IMR-90 (cell line): ENCODE measurements around the gene TMEM45B. TPM values are rescaled to one million over a fixed set of nuclear protein-coding genes. Genes with fewer than 3 reads are reported as not detected.
"Not testable (repeated sequence)": the region's sequence is repeated elsewhere in the genome, so short reads cannot be mapped to it uniquely, and the experiment has no call there.

Source experiments
- ATAC-seq: fragments of 200-7000 bp; cut with Tn5 transposase; 2 replicates; pipeline ENCODE4 v1.9.1; 2020; ENCODE audit warnings: low read depth, mild to moderate bottlenecking, moderate library complexity
- BruUV-seq: library from RNA; stranded (reverse); fragments of 400-500 nt; replicated peaks from 2 replicates; lab custom pipeline; 2021; lab: Mats Ljungman, UMichigan
- CTCF ChIA-PET: fragments of 300-600 bp; formaldehyde crosslinking; extraction: SDS; loops from one replicate; lab custom pipeline; 2021; ENCODE audit warnings: antibody characterized with exemption; lab: Yijun Ruan, JAX
- POLR2A ChIA-PET: fragments of 300-600 bp; sonication (Branson Sonifier 250); formaldehyde crosslinking; loops from one replicate; lab custom pipeline; 2022; ENCODE audit warnings: antibody characterized with exemption; ENCODE audit not compliant: unreplicated experiment; lab: Charles Lee
- DNase-seq: peaks from one replicate; pipeline ENCODE4 v3.0.0; 2013
- H2AFZ ChIP-seq: replicated peaks from 2 replicates; pipeline ENCODE3; 2013; ENCODE audit warnings: low read length, mild to moderate bottlenecking; ENCODE audit not compliant: poor library complexity
- H2AK5ac ChIP-seq: 2 replicates; pipeline ENCODE4 v1.6.1; 2013; ENCODE audit warnings: low read depth, low read length, inconsistent platforms
- H2AK9ac ChIP-seq: replicated peaks from 2 replicates; pipeline ENCODE3; 2013; ENCODE audit warnings: mild to moderate bottlenecking, low read depth, low read length, moderate library complexity; ENCODE audit not compliant: poor library complexity
- H2BK120ac ChIP-seq: 2 replicates; pipeline ENCODE4 v1.6.1; 2013; ENCODE audit warnings: low read depth, low read length, inconsistent platforms
- H2BK15ac ChIP-seq: 3 replicates; pipeline ENCODE4 v1.6.1; 2013; ENCODE audit warnings: low read depth, low read length, inconsistent platforms
- H2BK20ac ChIP-seq: 2 replicates; pipeline ENCODE4 v1.6.1; 2013; ENCODE audit warnings: low read depth, mild to moderate bottlenecking, inconsistent platforms, low read length, moderate library complexity
- H2BK5ac ChIP-seq: 2 replicates; pipeline ENCODE4 v1.6.1; 2013; ENCODE audit warnings: mild to moderate bottlenecking, low read depth, low read length, inconsistent platforms; ENCODE audit not compliant: poor library complexity, severe bottlenecking
- H3K14ac ChIP-seq: replicated peaks from 2 replicates; pipeline ENCODE4 v1.6.1; 2013; ENCODE audit warnings: low read depth, low read length, inconsistent platforms
- H3K18ac ChIP-seq: 2 replicates; pipeline ENCODE4 v1.6.1; 2013; ENCODE audit warnings: low read depth, low read length, control low read depth
- H3K23ac ChIP-seq: 2 replicates; pipeline ENCODE4 v1.6.1; 2013; ENCODE audit warnings: low read depth, low read length, inconsistent platforms
- H3K27ac ChIP-seq: 2 replicates; pipeline ENCODE4 v1.5.1; 2013; ENCODE audit warnings: mild to moderate bottlenecking, control low read depth, low read length; ENCODE audit not compliant: insufficient read depth
- H3K27me3 ChIP-seq: 2 replicates; pipeline ENCODE4 v1.6.1; 2013; ENCODE audit warnings: low read length; ENCODE audit not compliant: control insufficient read depth, insufficient read depth
- H3K36me3 ChIP-seq: 2 replicates; pipeline ENCODE4 v1.6.1; 2013; ENCODE audit warnings: low read length, mixed read lengths; ENCODE audit not compliant: control insufficient read depth, insufficient read depth
- H3K4ac ChIP-seq: 2 replicates; pipeline ENCODE4 v1.6.1; 2013; ENCODE audit warnings: low read depth, low read length, inconsistent platforms
- H3K4me1 ChIP-seq: 2 replicates; pipeline ENCODE4 v1.6.1; 2013; ENCODE audit warnings: low read length, mixed read lengths; ENCODE audit not compliant: control insufficient read depth, insufficient read depth
- H3K4me2 ChIP-seq: 2 replicates; pipeline ENCODE4 v1.6.1; 2013; ENCODE audit warnings: low read depth, mild to moderate bottlenecking, control low read depth, low read length, moderate library complexity
- H3K4me3 ChIP-seq: 2 replicates; pipeline ENCODE4 v1.5.1; 2013; ENCODE audit warnings: low read depth, mild to moderate bottlenecking, control low read depth, low read length, moderate library complexity; ENCODE audit not compliant: insufficient read depth
- H3K56ac ChIP-seq: 2 replicates; pipeline ENCODE4 v1.6.1; 2013; ENCODE audit warnings: low read length, inconsistent platforms; ENCODE audit not compliant: insufficient read depth; ENCODE audit errors: extremely low read depth
- H3K79me1 ChIP-seq, 2 experiments: 2 replicates each; pipeline ENCODE4 v1.6.1; 2013; ENCODE audit warnings: low read length in 2 of 2, inconsistent platforms in 1 of 2, low read depth in 1 of 2
- H3K9ac ChIP-seq: 2 replicates; pipeline ENCODE4 v1.6.1; 2013; ENCODE audit warnings: low read depth, low read length, control low read depth
- H3K9me1 ChIP-seq: 2 replicates; pipeline ENCODE4 v1.6.1; 2013; ENCODE audit warnings: low read length, inconsistent platforms; ENCODE audit not compliant: insufficient read depth
- H3K9me3 ChIP-seq: 2 replicates; pipeline ENCODE4 v1.6.1; 2013; ENCODE audit warnings: low read length; ENCODE audit not compliant: control insufficient read depth, insufficient read depth
- H4K20me1 ChIP-seq: 2 replicates; pipeline ENCODE4 v1.6.1; 2013; ENCODE audit warnings: low read length, inconsistent platforms; ENCODE audit not compliant: insufficient read depth
- H4K5ac ChIP-seq: 2 replicates; pipeline ENCODE4 v1.6.1; 2013; ENCODE audit warnings: mild to moderate bottlenecking, low read depth, low read length, control low read depth
- H4K8ac ChIP-seq, 2 experiments: 2 replicates each; pipeline ENCODE4 v1.6.1; 2013; ENCODE audit warnings: low read depth in 2 of 2, low read length in 2 of 2, control low read depth in 1 of 2, inconsistent platforms in 1 of 2
- H4K91ac ChIP-seq: 2 replicates; pipeline ENCODE4 v1.6.1; 2013; ENCODE audit warnings: low read depth, low read length, inconsistent platforms; ENCODE audit not compliant: insufficient read depth
- WGBS, 2 experiments: methylation state at CpG; one replicate each; pipeline versions ENCODE4 v1.1.5 to v1.1.7; 2013; ENCODE audit warnings: missing lambda C conversion rate in 2 of 2; ENCODE audit not compliant: insufficient read length in 1 of 2; ENCODE audit errors: extremely low coverage in 2 of 2; 5-methylcytosine and 5-hydroxymethylcytosine counted together
- dilution Hi-C: fragments of 300-500 bp; cut with HindIII; formaldehyde crosslinking; loops from one replicate; pipeline ENCODE4 v1.14.3; 2018; ENCODE audit warnings: low sequenced_read_pairs; ENCODE audit not compliant: unreplicated experiment
- in situ Hi-C: fragments of 300-500 bp; cut with MboI; formaldehyde crosslinking; loops from 3 replicates; pipeline ENCODE4 v1.14.3; 2019; ENCODE audit warnings: low sequenced_read_pairs, inconsistent platforms, mixed read lengths
- intact Hi-C: fragments of 100-400 bp; cut with micrococcal nuclease; formaldehyde crosslinking; loops from 2 replicates; pipeline ENCODE4 v1.10.0; 2022
- polyA plus RNA-seq, 3 experiments: library from polyadenylated mRNA; depleted of rRNA; stranded (reverse); fragments of >200 nt; gene quantifications; 2 replicates each; pipeline ENCODE4 v1.2.3, GENCODE V29; 2012; ENCODE audit warnings: low replicate concordance in 1 of 3
- total RNA-seq: library from RNA; depleted of rRNA; stranded (reverse); fragments of >200 nt; gene quantifications from 2 replicates; pipeline ENCODE4 v1.2.3, GENCODE V29; 2012
- TF ChIP-seq, protein P1 (sequence below): fragments of 150-350 bp; IDR thresholded peaks from 2 replicates; pipeline ENCODE4 v1.6.1; 2017; ENCODE audit warnings: mild to moderate bottlenecking, antibody characterized with exemption, low read length, low read depth

The TMEM45B gene
- total and polyA plus RNA-seq, 2 of the 4 experiments (the other 2 are of a cell fraction): not detected

DNA sequence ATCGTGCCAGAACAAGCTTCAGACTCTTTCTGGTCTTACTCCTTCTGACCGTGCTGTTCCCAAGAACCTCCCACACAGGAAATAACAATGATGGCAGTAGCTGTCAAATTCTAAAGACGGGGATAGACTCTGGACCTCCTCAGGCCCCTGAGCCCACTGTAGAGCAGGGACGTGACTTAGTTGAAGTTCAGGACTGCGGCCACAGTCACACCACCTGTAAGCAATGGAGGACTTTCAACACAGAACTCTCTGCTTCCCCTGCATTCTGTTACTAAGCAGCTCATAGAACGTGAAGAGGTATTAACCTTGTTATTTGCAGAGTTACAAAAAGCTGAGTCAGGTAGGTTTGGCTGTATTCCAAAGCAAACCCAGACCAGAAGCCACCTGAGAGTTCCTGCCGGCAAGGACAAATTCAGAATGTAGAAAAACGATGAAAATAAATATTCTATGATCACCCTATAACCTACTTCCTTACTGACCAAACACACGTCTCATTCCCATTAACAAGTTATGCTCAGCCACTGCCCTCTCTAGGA, 12.7 kb downstream of the TMEM45B start:
- no peak overlapping the region for H2BK15ac ChIP-seq
- H2BK20ac ChIP-seq: no peak overlapping the region
- no peaks in the 10 kb centered on the region for H4K20me1 ChIP-seq
- H3K23ac ChIP-seq: no peak overlapping the region
- no peak overlapping the region for H2AK5ac ChIP-seq
- H2BK5ac ChIP-seq: no peak overlapping the region
- no peaks in the 10 kb centered on the region for H3K36me3 ChIP-seq
- ChIA-PET CTCF (no interaction called here), POLR2A (no interaction called here)
- DNase-seq (no peak), ATAC-seq (no peak)
- 0 out of 2 replicates have a peak, but pooled peaks cover 2% of the 10 kb centered on the region for H3K27me3 ChIP-seq
- intact Hi-C loops (no loop called here), dilution Hi-C loops (no loop called here), in situ Hi-C loops (no loop called here)
- H4K91ac ChIP-seq: no peak overlapping the region
- H2BK120ac ChIP-seq: no peak overlapping the region
- no TSS peak for BruUV-seq
- no peak overlapping the region for H3K14ac ChIP-seq
- H3K9ac ChIP-seq: no peak overlapping the region
- H3K4me2 ChIP-seq: no peak overlapping the region
- WGBS, 2 experiments: 14% methylated on average over 2 of the region's 9 CpGs; no CpG with 5 or more reads in 1 of the 2 experiments
- TF ChIP-seq, protein P1, sequence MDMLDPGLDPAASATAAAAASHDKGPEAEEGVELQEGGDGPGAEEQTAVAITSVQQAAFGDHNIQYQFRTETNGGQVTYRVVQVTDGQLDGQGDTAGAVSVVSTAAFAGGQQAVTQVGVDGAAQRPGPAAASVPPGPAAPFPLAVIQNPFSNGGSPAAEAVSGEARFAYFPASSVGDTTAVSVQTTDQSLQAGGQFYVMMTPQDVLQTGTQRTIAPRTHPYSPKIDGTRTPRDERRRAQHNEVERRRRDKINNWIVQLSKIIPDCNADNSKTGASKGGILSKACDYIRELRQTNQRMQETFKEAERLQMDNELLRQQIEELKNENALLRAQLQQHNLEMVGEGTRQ: no peak
- H3K27ac ChIP-seq: no peak overlapping the region
- H3K9me3 ChIP-seq: no peaks in the 10 kb centered on the region
- no peaks in the 10 kb centered on the region for H3K79me1 ChIP-seq
- H2AK9ac ChIP-seq: no peak overlapping the region
- no peak overlapping the region for H3K4me3 ChIP-seq
- H3K18ac ChIP-seq: no peak overlapping the region
- H2AFZ ChIP-seq: no peak overlapping the region
- no peak overlapping the region for H3K4ac ChIP-seq
- no peak overlapping the region for H4K5ac ChIP-seq
- no peaks in the 10 kb centered on the region for H3K9me1 ChIP-seq
- H3K56ac ChIP-seq: no peak overlapping the region
- H3K4me1 ChIP-seq: no peaks in the 10 kb centered on the region
- H4K8ac ChIP-seq: no peak overlapping the region

- H3K4me1 ChIP-seq, BruUV-seq, H2AFZ ChIP-seq, H4K5ac ChIP-seq, H2BK15ac ChIP-seq, H3K4me2 ChIP-seq, H3K56ac ChIP-seq, dilution Hi-C loops, CTCF ChIA-PET, H3K36me3 ChIP-seq, H3K9ac ChIP-seq, POLR2A ChIA-PET, H2AK5ac ChIP-seq, H2BK20ac ChIP-seq, H3K23ac ChIP-seq, H2BK120ac ChIP-seq, H3K18ac ChIP-seq, H4K91ac ChIP-seq, H3K14ac ChIP-seq, intact Hi-C loops, H3K4ac ChIP-seq, H3K27ac ChIP-seq, ATAC-seq, H2AK9ac ChIP-seq, H3K4me3 ChIP-seq, H3K9me3 ChIP-seq, in situ Hi-C loops, H4K8ac ChIP-seq, DNase-seq, H2BK5ac ChIP-seq, H3K9me1 ChIP-seq, H3K27me3 ChIP-seq, H3K79me1 ChIP-seq, H4K20me1 ChIP-seq: not testable (repeated sequence)
Observed at GRCh38 chr11:129829497-129829896, 13.8 kb downstream of the TMEM45B start.
